HG03095 (cell line): ENCODE data around the gene CD59.
"Not testable (repeated sequence)": the region's sequence is repeated elsewhere in the genome, so short reads cannot be mapped to it uniquely, and the experiment has no call there.

Experiments used
- ATAC-seq: cut with Tn5 transposase; IDR thresholded peaks from one replicate; pipeline ENCODE4 v1.9.1; 2021; ENCODE audit warnings: moderate library complexity; ENCODE audit not compliant: unreplicated experiment

CD59 gene

DNA sequence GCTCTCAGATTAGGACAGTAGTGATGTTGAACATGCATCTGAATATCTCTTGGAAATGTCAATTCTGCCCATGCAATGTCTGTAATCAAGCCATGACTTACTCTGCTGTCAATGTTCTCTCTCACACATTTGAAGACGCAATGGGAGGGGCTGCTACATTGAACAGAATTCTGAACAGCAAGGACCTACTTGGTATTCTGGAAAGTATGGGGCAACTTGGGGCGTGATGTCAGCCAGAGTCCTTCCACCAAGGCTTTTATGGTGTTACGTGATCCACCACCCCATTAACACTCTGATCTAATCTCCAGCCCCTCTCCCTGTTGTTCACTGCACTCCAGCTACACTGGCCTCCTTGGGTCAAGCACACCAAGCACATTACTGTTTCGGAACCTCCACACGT, 7.1 kb upstream of the CD59 start:
- no peak for ATAC-seq

DNA sequence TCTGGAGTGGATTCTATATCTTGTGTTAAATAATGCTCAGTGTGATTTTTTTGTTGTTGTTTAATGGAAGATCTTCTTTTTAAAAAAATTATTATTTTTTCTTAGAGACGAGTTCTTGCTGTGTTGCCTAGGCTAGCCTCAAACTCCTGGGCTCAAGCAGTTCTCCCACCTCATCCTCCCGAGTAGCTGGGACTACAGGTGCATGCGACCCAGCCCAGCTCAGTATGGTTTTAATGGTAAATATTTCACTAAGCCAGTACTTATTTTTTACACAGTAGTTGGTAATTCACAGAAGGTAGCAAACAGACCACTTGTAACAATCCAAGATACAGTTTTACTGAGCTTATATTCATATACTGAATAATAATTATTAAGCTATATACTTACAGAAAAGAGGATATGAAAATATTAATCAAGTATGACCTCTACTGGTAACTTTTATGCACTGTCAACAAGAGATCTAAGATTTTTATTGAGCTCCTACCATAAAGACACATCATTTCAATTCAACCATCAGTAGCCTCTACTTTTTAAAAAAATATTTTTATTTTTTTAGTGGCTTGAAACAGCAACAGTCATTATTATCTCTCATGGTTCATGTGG, 6.1 kb upstream of the CD59 start:
- ATAC-seq = no peak

DNA sequence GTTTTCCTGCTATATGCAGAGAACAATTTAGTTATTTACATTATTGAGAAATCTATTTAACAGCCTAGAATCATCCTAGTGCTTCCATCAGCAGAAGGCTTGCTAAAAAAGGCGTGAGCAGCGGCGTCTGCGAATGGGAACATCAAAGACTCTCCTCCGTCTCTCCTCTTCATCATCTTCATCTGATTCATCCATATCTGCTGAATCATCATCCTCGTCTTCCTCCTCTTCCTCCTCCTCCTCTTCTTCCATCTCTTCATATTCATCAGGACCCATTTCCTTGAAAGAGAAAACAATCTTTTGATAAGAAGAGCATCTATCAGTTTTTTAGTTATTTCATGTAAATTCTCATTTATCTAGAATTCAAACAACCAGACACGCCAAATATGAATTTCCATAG, 5.6 kb upstream of the CD59 start:
- ATAC-seq = no peak

DNA sequence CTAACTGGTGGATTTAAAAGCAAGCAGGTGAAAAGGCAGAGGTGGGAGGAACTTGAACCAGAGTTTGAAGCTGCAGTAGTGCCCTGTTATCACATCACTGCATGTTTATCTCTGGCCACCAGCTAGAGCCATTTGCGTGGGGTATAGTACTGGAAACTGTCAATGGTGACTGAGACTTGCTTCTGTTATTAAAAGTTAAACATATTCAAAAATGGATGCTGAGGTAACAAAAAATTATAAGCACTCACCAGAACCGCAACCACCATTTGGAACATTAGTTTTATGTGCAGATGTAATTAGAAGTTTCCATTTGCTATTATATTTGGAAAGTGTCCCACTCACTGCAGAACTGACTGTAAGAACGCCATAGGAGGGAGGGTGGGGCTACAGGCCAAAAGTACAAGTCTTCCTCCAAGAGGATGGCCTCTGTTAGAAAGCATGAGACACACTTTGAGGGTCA, 1.2 kb upstream of the CD59 start:
- ATAC-seq = no peak

DNA sequence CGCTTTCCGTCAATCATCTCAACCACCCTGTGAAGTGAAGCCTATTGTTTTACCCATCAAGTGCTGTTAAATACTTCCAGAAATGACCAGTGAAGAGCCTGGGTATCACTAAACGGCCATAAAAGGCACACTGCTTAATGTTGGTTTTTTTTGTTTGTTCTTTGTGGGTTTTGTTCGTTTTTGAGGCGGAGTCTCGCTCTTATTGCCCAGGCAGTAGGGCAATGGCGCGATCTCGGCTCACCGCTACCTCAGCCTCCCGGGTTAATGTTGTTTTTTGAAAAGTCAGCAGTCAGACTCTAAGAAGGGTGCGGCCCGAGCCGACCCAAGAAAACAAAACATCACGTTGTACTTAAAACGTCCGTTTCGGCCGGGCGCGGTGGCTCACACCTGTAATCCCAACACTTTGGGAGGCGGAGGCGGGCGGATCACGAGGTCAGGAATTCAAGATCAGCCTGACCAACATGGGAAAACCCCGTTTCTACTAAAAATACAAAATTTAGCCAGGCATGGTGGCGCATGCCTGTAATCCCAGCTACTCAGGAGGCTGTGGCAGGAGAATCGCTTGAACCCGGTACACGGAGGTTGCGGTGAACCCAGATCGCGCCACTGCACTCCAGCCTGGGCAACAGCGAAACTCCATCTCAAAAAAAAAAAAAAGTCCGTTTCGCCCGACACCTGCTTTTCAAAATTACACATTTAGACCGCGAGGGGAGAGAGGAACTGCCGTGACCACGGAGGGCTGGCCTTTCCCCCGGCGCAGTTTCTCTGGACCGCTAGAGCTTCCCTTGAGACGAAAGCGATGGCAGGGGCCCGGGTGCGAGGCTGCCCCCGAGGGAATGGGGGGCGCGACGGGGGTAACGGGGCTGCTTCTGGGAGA, 714 bp downstream of the CD59 start:
- peak; percentile 49 for ATAC-seq

DNA sequence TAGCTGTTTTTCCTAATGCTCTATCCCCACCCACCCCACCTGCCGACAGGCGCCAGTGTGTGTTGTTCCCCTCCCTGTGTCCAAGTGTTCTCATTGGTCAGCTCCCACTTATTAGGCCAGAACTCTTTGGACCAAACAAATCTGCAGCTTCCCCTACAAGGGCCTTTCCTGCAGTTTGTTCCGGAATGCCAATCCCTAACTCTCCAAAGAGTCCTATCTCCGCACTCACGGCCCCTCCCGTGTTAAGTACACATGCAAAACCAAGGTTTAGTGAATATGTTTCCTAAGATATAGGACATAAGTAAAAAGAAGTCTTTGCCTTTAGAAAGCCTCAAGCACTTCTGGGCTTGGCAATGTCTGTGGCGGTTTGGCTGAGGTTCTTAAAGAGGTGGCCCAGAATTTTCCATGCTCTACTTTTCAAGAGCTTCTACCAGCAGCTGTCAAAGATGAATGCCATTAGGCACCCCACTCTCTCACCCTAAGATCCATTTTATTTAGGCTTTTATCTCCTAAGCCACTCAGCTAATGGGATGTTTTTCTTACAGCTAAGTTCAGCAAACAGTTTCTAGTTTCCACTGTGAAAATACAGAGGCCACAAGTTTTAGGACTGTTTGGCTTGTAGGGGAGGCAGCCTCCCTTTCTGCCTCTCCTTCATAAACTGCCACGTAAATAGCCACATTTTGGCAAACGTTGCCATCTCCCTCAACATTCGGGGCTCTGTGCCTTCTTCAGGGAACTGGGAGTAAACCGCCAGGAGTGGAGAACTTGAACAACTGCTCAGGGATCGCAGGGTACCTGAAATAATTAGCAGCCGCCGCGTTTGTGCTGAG, 1.6 kb downstream of the CD59 start:
- no peak for ATAC-seq

DNA sequence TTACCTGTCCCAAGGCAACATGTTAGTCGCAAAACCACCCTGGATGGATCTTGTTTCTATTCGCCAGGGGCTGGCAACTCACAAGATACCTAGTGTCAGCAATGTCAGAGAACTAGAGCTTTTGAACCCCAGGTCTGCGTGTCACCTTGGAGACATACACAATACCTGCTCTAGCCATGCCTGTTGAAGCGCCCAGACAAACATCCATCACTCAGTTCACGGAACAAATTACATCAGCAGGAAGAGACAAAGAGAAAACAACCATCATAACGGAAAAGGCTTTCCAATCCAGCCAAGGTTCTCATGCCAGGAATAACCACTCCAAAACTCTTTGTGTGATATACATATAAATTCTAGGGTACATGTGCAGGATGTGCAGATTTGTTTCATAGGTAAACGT, 2.2 kb downstream of the CD59 start:
- no peak for ATAC-seq

DNA sequence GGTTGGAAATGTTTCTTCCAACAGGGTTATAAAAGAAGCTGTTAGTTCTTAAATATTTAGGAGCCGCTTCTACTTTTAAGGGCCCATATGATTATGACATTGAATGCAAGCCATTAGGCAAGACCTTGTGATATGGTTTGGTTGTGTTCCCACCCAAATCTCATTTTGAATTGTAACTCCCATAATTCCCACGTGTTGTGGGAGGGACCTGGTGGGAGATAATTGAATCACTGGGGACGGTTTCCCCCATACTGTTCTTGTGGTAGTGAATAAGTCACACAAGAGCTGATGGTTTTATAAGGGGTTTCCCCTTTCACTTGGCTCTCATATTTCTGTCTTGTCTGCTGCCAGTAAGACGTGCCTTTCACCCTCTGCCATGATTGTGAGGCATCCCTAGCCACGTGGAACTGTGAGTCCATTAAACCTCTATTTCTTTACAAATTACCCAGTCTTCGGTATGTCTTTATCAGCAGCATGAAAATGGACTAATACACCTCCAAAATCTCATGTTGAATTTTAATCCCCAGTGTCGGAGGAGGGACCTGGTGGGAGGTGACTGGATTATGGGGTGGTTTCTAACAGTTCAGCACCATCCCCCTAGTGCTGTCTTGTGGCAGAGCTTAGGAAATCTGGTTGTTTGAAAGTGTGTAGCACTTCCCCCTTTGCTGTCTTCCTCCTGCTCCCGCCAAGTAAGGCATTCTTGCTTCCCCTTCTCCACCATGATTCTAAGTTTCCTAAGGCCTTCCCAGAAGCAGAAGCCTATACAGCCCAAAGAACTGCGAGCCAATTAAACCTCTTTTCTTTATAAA, 4.3 kb downstream of the CD59 start:
- ATAC-seq = no peak

DNA sequence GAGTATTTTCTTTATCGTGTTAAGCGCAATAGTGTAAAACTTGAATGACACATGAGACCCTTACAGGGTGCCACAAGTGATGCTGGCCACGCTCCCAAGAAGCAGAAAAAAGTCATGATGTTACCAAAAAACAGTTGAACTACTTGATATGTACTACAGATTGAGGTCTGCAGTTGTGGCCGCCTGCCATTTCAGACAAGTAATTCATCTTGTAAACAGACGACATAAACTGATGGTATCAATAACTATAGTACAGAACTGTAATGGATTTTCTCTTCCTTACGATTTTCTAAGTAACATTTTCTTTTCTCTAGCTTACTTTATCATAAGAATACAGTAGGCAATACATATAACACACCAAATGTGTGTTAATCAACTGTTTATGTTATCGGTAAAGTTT, 5.5 kb downstream of the CD59 start:
- no peak for ATAC-seq

DNA sequence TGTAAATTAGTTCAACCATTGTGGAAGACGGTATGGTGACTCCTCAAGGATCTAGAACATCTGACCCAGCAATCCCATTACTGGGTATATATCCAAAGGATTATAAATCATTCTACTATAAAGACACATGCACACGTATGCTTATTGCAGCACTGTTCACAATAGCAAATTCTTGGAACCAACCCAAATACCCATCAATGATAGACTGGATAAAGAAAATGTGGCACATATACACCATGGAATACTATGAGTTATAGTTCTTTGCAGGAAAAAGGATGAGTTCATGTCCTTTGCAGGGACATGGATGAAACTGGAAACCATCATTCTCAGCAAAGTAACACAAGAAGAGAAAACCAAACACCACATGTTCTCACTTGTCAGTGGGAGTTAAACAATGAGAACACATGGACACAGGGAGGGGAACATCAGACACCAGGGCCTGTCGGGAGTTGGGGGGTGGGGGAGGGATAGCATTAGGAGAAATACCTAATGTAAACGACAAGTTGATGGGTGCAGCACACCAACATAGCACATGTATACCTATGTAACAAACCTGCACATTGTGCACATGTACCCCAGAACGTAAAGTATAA, 7.1 kb downstream of the CD59 start:
- not testable (repeated sequence) for ATAC-seq

DNA sequence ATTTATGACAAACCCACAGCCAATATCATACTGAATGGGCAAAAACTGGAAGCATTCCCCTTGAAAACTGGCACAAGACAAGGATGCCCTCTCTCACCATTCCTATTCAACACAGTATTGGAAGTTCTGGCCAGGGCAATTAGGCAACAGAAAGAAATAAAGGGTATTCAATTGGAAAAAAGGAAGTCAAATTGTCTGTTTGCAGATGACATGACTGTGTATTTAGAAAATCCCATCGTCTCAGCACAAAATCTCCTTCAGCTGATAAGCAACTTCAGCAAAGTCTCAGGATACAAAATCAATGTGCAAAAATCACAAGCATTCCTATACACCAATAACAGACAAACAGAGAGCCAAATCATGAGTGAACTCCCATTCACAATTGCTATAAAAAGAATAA, 8.7 kb downstream of the CD59 start:
- not testable (repeated sequence) for ATAC-seq

DNA sequence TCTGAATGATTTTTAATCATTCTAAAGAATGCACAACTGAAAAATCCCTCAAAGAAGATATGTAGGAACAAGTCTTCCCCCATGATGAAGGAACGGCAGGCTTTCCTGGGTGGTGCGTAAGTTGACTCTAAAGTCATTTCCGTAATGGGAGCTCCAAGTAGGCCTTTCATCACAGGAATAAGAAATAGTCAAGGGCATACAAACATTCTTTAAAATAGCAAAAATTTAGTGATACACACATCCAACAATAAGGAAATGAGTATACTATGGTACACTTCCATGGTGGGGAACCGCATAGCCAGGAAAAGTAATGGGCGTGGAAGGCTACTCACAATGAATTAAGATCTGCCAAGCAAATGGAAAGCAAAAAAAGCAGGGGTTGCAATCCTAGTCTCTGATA, 10.7 kb downstream of the CD59 start:
- ATAC-seq = no peak

DNA sequence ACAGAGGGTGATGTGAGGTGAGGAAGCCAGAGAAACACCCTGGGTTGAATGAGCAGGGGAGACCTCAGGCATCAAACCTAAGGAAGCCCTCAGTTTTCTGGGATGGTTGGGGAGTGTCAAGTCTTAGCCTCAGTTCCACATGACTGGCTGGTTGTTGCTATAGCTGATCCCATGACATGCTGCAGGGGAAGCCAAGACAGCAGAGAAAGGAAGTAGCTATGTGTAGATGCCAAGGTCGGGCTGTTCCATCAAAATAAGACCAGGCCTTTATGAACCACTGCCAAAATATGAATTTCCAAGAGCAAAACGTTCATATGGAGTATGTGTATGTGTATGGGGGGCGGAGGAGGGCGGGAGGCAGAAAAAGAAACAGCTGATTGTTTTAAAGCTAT, 11.6 kb downstream of the CD59 start:
- ATAC-seq = no peak

DNA sequence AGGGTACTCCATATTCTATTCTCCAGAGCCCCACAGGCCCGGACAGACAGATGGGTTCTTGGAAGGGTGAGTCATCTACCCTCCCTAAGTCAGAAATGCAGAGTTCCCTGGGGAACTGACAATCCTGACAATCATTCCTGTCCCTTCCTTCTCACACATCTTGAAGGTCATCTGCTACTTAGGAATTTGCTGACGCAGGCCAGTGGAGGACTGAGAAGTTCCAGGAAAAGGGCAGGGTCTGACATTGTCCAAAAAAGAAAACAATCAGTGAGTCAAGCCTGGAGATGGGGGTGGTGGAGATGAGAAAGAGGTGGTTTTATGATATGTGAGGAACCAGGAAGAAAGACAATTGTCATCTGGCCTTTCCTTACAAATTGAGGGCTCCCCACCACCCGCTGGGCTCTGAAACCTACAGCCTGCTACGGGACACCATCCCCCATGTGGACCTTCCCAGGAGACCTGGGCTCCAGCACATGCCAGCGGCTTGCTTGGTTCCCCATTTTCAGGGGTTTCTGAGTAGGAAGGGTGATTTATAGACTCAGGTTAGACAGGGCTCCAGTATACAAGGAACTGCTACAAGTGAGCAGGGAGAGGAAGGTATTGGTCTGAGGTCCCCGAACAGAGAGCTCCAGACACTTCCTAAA, 12.9 kb downstream of the CD59 start:
- ATAC-seq = no peak

DNA sequence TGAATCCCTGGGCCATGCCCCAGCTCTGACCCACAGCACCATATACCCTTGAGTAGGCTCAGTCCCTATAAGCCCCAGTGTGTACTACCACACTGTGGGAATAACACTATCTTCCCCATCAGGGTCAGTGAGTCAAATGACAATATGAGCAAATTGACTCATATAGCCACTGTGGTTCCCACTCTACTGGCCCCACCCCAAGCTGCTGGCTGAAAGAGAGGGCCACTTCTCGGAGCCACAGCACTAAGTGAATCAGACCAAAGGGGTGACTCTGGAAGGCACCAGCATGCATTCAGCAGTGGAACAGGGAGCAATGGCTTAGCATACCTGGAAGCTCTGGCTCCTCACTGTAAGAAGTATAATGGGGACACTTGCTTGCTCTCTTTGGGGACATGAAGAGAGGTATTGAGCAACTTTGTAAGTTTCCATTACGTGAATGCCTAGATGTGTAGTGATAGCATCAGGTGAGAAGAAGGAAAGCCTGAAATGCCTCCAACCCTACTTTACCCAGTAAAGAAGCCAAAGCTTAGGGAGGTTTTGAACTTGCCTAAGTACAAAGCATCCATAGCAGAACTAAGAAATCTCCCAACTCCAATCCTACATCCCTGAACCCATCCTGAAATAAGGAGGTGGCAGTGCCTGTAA, 13.5 kb downstream of the CD59 start:
- peak; percentile 86 for ATAC-seq

DNA sequence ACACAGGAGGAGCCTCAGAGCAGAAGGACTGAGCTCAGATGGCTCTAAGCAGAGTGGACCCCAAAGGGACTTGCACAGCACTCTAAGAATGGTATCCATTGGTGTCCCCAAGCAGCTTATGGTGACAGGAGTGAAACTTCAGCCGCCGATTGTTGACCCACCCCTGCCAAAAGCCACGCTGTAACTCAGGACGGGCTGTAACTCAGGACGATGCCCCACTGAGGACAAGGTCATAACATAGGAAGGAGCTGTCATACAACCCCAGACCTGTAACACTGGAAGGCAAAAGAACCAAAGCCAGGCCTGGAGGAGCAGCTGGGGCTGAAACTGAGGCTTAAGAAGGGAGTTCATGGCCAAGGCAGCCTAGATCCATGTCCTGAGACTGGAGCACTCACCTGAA, 14.2 kb downstream of the CD59 start:
- no peak for ATAC-seq

DNA sequence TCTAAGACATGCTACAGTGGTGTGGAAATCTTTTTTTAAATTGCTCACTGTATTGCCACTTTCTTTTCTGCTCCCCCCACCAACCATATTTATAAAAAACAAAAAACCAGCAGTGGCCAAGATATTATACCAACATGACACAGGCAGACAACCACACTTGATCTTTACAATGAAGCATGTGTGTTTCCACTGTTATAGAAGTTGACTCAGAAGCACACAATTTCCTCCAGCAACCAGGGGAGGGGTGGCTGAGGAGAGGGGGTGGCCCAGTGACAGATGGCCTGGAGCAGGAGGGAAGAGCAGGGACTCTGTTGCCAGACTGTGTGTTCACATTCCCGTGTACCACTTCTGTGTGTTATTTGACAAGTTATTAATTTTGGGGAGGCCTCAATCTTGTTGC, 14.8 kb downstream of the CD59 start:
- no peak for ATAC-seq

DNA sequence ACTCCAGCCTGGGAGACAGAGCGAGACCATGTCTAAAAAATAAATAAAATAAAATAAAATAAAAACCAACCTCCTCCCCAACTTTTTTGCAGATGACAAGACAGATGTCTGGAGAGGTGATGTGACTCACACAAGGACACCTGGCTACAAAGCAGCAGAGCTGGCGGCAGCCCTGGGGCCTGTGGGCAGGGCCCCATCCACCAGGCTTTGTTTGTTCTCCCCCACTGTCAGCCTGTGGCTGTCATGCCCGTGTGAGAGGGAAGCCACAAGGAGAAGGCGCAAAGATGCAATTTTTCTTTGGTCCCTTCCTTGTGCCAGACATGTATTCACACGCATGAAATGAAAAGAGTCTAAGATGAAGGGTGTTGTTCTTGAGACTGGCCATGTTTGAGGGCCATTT, 16.6 kb downstream of the CD59 start:
- ATAC-seq = no peak

DNA sequence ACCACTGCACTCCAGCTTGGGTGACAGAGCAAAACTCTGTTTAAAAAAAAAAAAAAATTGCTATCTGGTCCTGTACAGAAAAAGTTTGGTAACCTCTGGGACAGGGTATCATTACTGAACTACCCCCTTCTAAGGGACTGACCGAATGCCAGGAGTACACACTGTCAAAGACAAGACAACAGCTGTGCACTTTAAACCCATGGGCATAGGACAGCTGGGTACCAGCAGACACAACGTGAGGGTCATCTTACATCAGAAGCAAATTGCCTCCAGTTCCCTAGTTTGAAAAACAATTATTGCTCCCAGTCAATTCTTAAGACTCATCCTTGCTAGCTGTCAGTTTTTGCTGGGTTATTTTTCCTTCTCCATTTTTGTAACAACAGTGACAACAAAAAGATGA, 17.8 kb downstream of the CD59 start:
- ATAC-seq = no peak

DNA sequence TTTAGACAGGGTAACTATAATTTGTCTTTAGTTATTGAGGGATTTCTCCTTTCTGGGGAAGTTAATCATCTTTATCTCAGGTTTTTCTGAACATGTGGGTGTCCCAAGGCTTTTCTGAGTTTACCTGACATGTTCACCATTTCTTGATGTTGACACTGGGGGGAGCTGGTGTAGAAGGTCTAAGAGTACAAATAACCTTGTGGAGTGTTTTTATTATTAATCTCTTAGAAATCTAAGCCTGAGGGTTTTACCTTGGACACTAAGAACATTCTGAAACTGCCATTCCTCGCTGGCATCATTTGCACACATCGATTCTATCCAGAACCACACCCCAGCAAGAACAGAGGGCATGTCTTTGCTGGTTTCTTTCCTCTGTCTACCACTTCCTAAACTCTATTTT, 20.0 kb downstream of the CD59 start:
- ATAC-seq = no peak
